Mesendoderm (in vitro differentiated cells): Measurements from ENCODE around the gene TSPAN10.

ENCODE experiments used
- DNase-seq: peaks from one replicate; pipeline ENCODE4 v3.0.0; 2013
- H2AK5ac ChIP-seq: 2 replicates; pipeline ENCODE4 v1.6.1; 2013; ENCODE audit warnings: low read length, inconsistent platforms
- H2BK120ac ChIP-seq: 2 replicates; pipeline ENCODE4 v1.6.1; 2013; ENCODE audit warnings: low read depth, mild to moderate bottlenecking, low read length, moderate library complexity, mixed read lengths
- H2BK15ac ChIP-seq: replicated peaks from 2 replicates; pipeline ENCODE4 v1.6.1; 2013; ENCODE audit warnings: low read depth, mild to moderate bottlenecking, moderate library complexity
- H2BK5ac ChIP-seq: 2 replicates; pipeline ENCODE4 v1.6.1; 2013; ENCODE audit warnings: low read length, inconsistent platforms
- H3K18ac ChIP-seq: 2 replicates; pipeline ENCODE4 v1.6.1; 2013; ENCODE audit warnings: mild to moderate bottlenecking, low read length, mixed read lengths
- H3K23ac ChIP-seq: one replicate; pipeline ENCODE4 v1.6.1; 2013; ENCODE audit warnings: low read length
- H3K27ac ChIP-seq: 2 replicates; pipeline ENCODE4 v1.5.1; 2013; ENCODE audit warnings: low read depth, mild to moderate bottlenecking, inconsistent platforms, low read length, moderate library complexity
- H3K27me3 ChIP-seq: 2 replicates; pipeline ENCODE4 v1.6.1; 2013; ENCODE audit warnings: low read length, control low read depth, mild to moderate bottlenecking, inconsistent platforms; ENCODE audit not compliant: insufficient read depth, poor library complexity
- H3K36me3 ChIP-seq: 2 replicates; pipeline ENCODE4 v1.6.1; 2013; ENCODE audit warnings: low read length, inconsistent platforms; ENCODE audit not compliant: control insufficient read depth, insufficient read depth
- H3K4ac ChIP-seq: one replicate; pipeline ENCODE4 v1.6.1; 2013; ENCODE audit warnings: low read depth, mild to moderate bottlenecking, low read length, moderate library complexity
- H3K4me1 ChIP-seq: 2 replicates; pipeline ENCODE4 v1.6.1; 2013; ENCODE audit warnings: low read depth, low read length, inconsistent platforms; ENCODE audit not compliant: control insufficient read depth
- H3K4me2 ChIP-seq: 2 replicates; pipeline ENCODE4 v1.6.1; 2013; ENCODE audit warnings: low read length
- H3K4me3 ChIP-seq: 2 replicates; pipeline ENCODE4 v1.5.1; 2013; ENCODE audit warnings: mild to moderate bottlenecking, low read length
- H3K56ac ChIP-seq: one replicate; pipeline ENCODE4 v1.6.1; 2013; ENCODE audit warnings: low read length
- H3K79me1 ChIP-seq: 2 replicates; pipeline ENCODE4 v1.6.1; 2013; ENCODE audit warnings: low read length, inconsistent platforms
- H3K79me2 ChIP-seq: 2 replicates; pipeline ENCODE4 v1.6.1; 2013; ENCODE audit warnings: mild to moderate bottlenecking, low read length; ENCODE audit not compliant: control insufficient read depth, insufficient read depth
- H3K9ac ChIP-seq: 2 replicates; pipeline ENCODE4 v1.6.1; 2013; ENCODE audit warnings: low read length, inconsistent platforms
- H4K5ac ChIP-seq: one replicate; pipeline ENCODE4 v1.6.1; 2013; ENCODE audit warnings: low read length
- H4K8ac ChIP-seq: one replicate; pipeline ENCODE4 v1.6.1; 2013; ENCODE audit warnings: low read depth, mild to moderate bottlenecking, control low read depth, low read length, moderate library complexity
- WGBS: extraction: QIAGEN DNeasy Blood & Tissue Kit; methylation state at CpG from one replicate; pipeline ENCODE4 v1.1.7; 2013; ENCODE audit warnings: low lambda C conversion rate, missing lambda C conversion rate; ENCODE audit not compliant: insufficient coverage; ENCODE audit errors: extremely low coverage; 5-methylcytosine and 5-hydroxymethylcytosine counted together

TSPAN10 gene

GRCh38 chr17:81599719-81600486 is 37.1 kb upstream of the TSPAN10 start:
- no CpG with 5 or more reads among the region's 10 CpGs for WGBS
- Histone ChIP-seq H3K4me1 (no peaks in the 10 kb centered on the region), H3K4me3 (no peak overlapping the region), H4K5ac (no peak overlapping the region), H3K9ac (no peak overlapping the region), H2BK15ac (no peak overlapping the region), H3K4ac (no peak overlapping the region), H2BK5ac (no peak overlapping the region), H3K27ac (no peak overlapping the region), H3K79me2 (no peaks in the 10 kb centered on the region), H3K18ac (no peak overlapping the region), H4K8ac (no peak overlapping the region), H2AK5ac (no peak overlapping the region), H3K36me3 (peaks cover 20% of the 10 kb centered on the region), H2BK120ac (no peak overlapping the region), H3K27me3 (no peaks in the 10 kb centered on the region), H3K79me1 (peaks cover 8% of the 10 kb centered on the region), H3K56ac (no peak overlapping the region), H3K23ac (no peak overlapping the region), H3K4me2 (no peak overlapping the region)
- DNase-seq, result no peak

GRCh38 chr17:81601525-81602120 is 35.4 kb upstream of the TSPAN10 start:
- Histone ChIP-seq H2BK5ac (no peak overlapping the region), H3K4me1 (no peaks in the 10 kb centered on the region), H3K27me3 (no peaks in the 10 kb centered on the region), H4K5ac (no peak overlapping the region), H3K4me2 (no peak overlapping the region), H3K79me1 (peaks cover 8% of the 10 kb centered on the region), H2BK15ac (no peak overlapping the region), H3K27ac (no peak overlapping the region), H4K8ac (no peak overlapping the region), H3K9ac (no peak overlapping the region), H3K79me2 (no peaks in the 10 kb centered on the region), H2AK5ac (no peak overlapping the region), H3K18ac (no peak overlapping the region), H3K56ac (no peak overlapping the region), H3K4ac (no peak overlapping the region), H3K36me3 (peaks cover 25% of the 10 kb centered on the region), H3K4me3 (no peak overlapping the region), H2BK120ac (no peak overlapping the region), H3K23ac (no peak overlapping the region)
- WGBS, result no CpG with 5 or more reads among the region's 9 CpGs
- peak; percentile 68 for DNase-seq

GRCh38 chr17:81603846-81604610 is 33.0 kb upstream of the TSPAN10 start:
- no peaks in the 10 kb centered on the region for H3K27me3 ChIP-seq
- H3K27ac ChIP-seq, result no peak overlapping the region
- no peak overlapping the region for H3K56ac ChIP-seq
- H3K4me2 ChIP-seq, result no peak overlapping the region
- H2BK5ac ChIP-seq, result no peak overlapping the region
- H2BK15ac ChIP-seq, result no peak overlapping the region
- H4K8ac ChIP-seq, result no peak overlapping the region
- no peak for DNase-seq
- no peak overlapping the region for H3K4me3 ChIP-seq
- H3K23ac ChIP-seq, result no peak overlapping the region
- no CpG with 5 or more reads among the region's 11 CpGs for WGBS
- no peak overlapping the region for H3K18ac ChIP-seq
- no peak overlapping the region for H4K5ac ChIP-seq
- H3K79me2 ChIP-seq, result peaks cover 3% of the 10 kb centered on the region
- H3K4ac ChIP-seq, result no peak overlapping the region
- peaks cover 15% of the 10 kb centered on the region for H3K79me1 ChIP-seq
- no peak overlapping the region for H3K9ac ChIP-seq
- H2AK5ac ChIP-seq, result no peak overlapping the region
- H3K36me3 ChIP-seq, result peaks cover 30% of the 10 kb centered on the region
- no peaks in the 10 kb centered on the region for H3K4me1 ChIP-seq
- H2BK120ac ChIP-seq, result no peak overlapping the region

- no peak overlapping the region for H2AK5ac ChIP-seq
- H4K5ac ChIP-seq, result no peak overlapping the region
- H3K4ac ChIP-seq, result no peak overlapping the region
- H3K4me2 ChIP-seq, result no peak overlapping the region
- no peak overlapping the region for H3K27ac ChIP-seq
- H2BK15ac ChIP-seq, result no peak overlapping the region
- no peak overlapping the region for H3K4me3 ChIP-seq
- whole genome bisulfite sequencing, result no CpG with 5 or more reads among the region's 6 CpGs
- no peak overlapping the region for H2BK5ac ChIP-seq
- no peak overlapping the region for H3K18ac ChIP-seq
- peaks cover 23% of the 10 kb centered on the region for H3K36me3 ChIP-seq
- peaks cover 16% of the 10 kb centered on the region for H3K79me1 ChIP-seq
- H3K27me3 ChIP-seq, result no peaks in the 10 kb centered on the region
- no peaks in the 10 kb centered on the region for H3K4me1 ChIP-seq
- H4K8ac ChIP-seq, result no peak overlapping the region
- H2BK120ac ChIP-seq, result no peak overlapping the region
- H3K79me2 ChIP-seq, result peaks cover 5% of the 10 kb centered on the region
- H3K9ac ChIP-seq, result no peak overlapping the region
- no peak overlapping the region for H3K23ac ChIP-seq
- no peak for DNase-seq
- no peak overlapping the region for H3K56ac ChIP-seq
These were observed 29.6 kb upstream of the TSPAN10 start for GRCh38 chr17:81607431-81607830.

GRCh38 chr17:81608082-81608481 is 28.9 kb upstream of the TSPAN10 start:
- Histone ChIP-seq H3K79me2 (peaks cover 5% of the 10 kb centered on the region), H4K5ac (no peak overlapping the region), H3K27me3 (no peaks in the 10 kb centered on the region), H2BK15ac (no peak overlapping the region), H3K4me3 (no peak overlapping the region), H3K4me1 (no peaks in the 10 kb centered on the region), H3K27ac (no peak overlapping the region), H3K18ac (no peak overlapping the region), H2BK120ac (no peak overlapping the region), H2AK5ac (no peak overlapping the region), H2BK5ac (no peak overlapping the region), H3K4me2 (no peak overlapping the region), H4K8ac (no peak overlapping the region), H3K23ac (no peak overlapping the region), H3K79me1 (peaks cover 16% of the 10 kb centered on the region), H3K4ac (no peak overlapping the region), H3K9ac (no peak overlapping the region), H3K36me3 (peaks cover 25% of the 10 kb centered on the region), H3K56ac (no peak overlapping the region)
- DNase-seq, result no peak
- WGBS, result no CpG with 5 or more reads among the region's 4 CpGs
